Hepatocyte (in vitro differentiated cells): ENCODE results near the gene PTPRN. TPM values are rescaled to one million over a fixed set of nuclear protein-coding genes. Genes with fewer than 3 reads are reported as not detected.

Experiments
- DNase-seq: peaks from one replicate; pipeline ENCODE4 v3.0.0-alpha.2; 2016; ENCODE audit warnings: low spot score
- H2AFZ ChIP-seq: fragments of 200-600 bp; sonication (generic); 2 replicates; pipeline ENCODE4 v1.6.0; 2016; ENCODE audit warnings: antibody characterized with exemption, mild to moderate bottlenecking
- H3K27ac ChIP-seq: fragments of 200-600 bp; sonication (generic); 2 replicates; pipeline ENCODE4 v1.5.1; 2016; ENCODE audit warnings: mild to moderate bottlenecking
- H3K27me3 ChIP-seq: fragments of 200-600 bp; sonication (generic); 2 replicates; pipeline ENCODE4 v1.6.1; 2016
- H3K36me3 ChIP-seq: fragments of 200-600 bp; sonication (generic); replicated peaks from 2 replicates; pipeline ENCODE4 v1.5.1; 2016; ENCODE audit warnings: low read depth; ENCODE audit not compliant: insufficient read depth
- H3K4me1 ChIP-seq: fragments of 200-600 bp; sonication (generic); 2 replicates; pipeline ENCODE4 v1.5.1; 2016; ENCODE audit warnings: mild to moderate bottlenecking, moderate library complexity; ENCODE audit not compliant: insufficient read depth
- H3K4me2 ChIP-seq: fragments of 200-600 bp; sonication (generic); 2 replicates; pipeline ENCODE4 v1.6.0; 2016
- H3K4me3 ChIP-seq: fragments of 200-600 bp; sonication (generic); 2 replicates; pipeline ENCODE4 v1.5.1; 2016; ENCODE audit warnings: mild to moderate bottlenecking
- H3K79me2 ChIP-seq: fragments of 200-600 bp; sonication (generic); 2 replicates; pipeline ENCODE4 v1.6.0; 2017; ENCODE audit warnings: mild to moderate bottlenecking
- H3K9me2 ChIP-seq: fragments of 200-600 bp; sonication (generic); replicated peaks from 2 replicates; pipeline ENCODE4 v1.6.0; 2017; ENCODE audit warnings: mild to moderate bottlenecking; ENCODE audit not compliant: insufficient read depth
- H3K9me3 ChIP-seq: fragments of 200-600 bp; sonication (generic); 2 replicates; pipeline ENCODE4 v1.5.1; 2016; ENCODE audit warnings: low read depth, mild to moderate bottlenecking
- H4K20me1 ChIP-seq: fragments of 200-600 bp; sonication (generic); 2 replicates; pipeline ENCODE4 v1.6.0; 2016; ENCODE audit warnings: mild to moderate bottlenecking; ENCODE audit not compliant: insufficient read depth, poor library complexity, severe bottlenecking
- EZH2 ChIP-seq: fragments of 200-600 bp; sonication (generic); IDR thresholded peaks from 2 replicates; pipeline ENCODE4 v1.6.1; 2016; ENCODE audit warnings: antibody characterized with exemption, mild to moderate bottlenecking, borderline replicate concordance
- EZH2phosphoT487 ChIP-seq: fragments of 200-600 bp; sonication (generic); IDR thresholded peaks from one replicate; pipeline ENCODE4 v1.6.1; 2018; ENCODE audit warnings: antibody characterized with exemption, mild to moderate bottlenecking, low read depth, moderate library complexity; ENCODE audit not compliant: unreplicated experiment, severe bottlenecking
- WGBS: methylation state at CpG from one replicate; pipeline ENCODE4 v1.1.6; 2016; ENCODE audit warnings: low lambda C conversion rate; ENCODE audit errors: missing lambda C conversion rate; 5-methylcytosine and 5-hydroxymethylcytosine counted together
- polyA plus RNA-seq: library from polyadenylated mRNA; unstranded; fragments of >200 nt; fragmentation: Nextera tagmentation; extraction: Ambion mirVana; gene quantifications from 2 replicates; pipeline ENCODE4 v1.2.1, GENCODE V29; 2016
- total RNA-seq: library from RNA; depleted of rRNA; stranded (reverse); fragments of >200 nt; gene quantifications from 2 replicates; pipeline ENCODE4 v1.2.3, GENCODE V29; 2014
- TF ChIP-seq, protein P1 (sequence below): fragments of 200-600 bp; sonication (generic); IDR thresholded peaks from 2 replicates; pipeline ENCODE4 v1.5.1; 2016; ENCODE audit warnings: antibody characterized with exemption, mild to moderate bottlenecking; ENCODE audit not compliant: poor library complexity

The PTPRN gene
- total and polyA plus RNA-seq, 2 experiments from 2014 or later = 4.6 to 9.8 TPM

GRCh38 chr2:219291394-219291793 is 17.8 kb downstream of the PTPRN start:
- no peaks in the 10 kb centered on the region for H3K4me1 ChIP-seq
- no peak overlapping the region for H3K4me2 ChIP-seq
- 83% methylated on average over 7 of the region's 7 CpGs for WGBS
- TF ChIP-seq EZH2phosphoT487 (no peak), EZH2 (no peak)
- TF ChIP-seq, protein P1, sequence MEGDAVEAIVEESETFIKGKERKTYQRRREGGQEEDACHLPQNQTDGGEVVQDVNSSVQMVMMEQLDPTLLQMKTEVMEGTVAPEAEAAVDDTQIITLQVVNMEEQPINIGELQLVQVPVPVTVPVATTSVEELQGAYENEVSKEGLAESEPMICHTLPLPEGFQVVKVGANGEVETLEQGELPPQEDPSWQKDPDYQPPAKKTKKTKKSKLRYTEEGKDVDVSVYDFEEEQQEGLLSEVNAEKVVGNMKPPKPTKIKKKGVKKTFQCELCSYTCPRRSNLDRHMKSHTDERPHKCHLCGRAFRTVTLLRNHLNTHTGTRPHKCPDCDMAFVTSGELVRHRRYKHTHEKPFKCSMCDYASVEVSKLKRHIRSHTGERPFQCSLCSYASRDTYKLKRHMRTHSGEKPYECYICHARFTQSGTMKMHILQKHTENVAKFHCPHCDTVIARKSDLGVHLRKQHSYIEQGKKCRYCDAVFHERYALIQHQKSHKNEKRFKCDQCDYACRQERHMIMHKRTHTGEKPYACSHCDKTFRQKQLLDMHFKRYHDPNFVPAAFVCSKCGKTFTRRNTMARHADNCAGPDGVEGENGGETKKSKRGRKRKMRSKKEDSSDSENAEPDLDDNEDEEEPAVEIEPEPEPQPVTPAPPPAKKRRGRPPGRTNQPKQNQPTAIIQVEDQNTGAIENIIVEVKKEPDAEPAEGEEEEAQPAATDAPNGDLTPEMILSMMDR = no peak
- no peaks in the 10 kb centered on the region for H3K27me3 ChIP-seq
- H2AFZ ChIP-seq = no peak overlapping the region
- no peak overlapping the region for H3K27ac ChIP-seq
- DNase-seq = no peak
- H3K79me2 ChIP-seq = no peaks in the 10 kb centered on the region
- H3K4me3 ChIP-seq = no peak overlapping the region
- no peaks in the 10 kb centered on the region for H3K36me3 ChIP-seq
- H3K9me2 ChIP-seq = no peaks in the 10 kb centered on the region
- H4K20me1 ChIP-seq = no peaks in the 10 kb centered on the region
- no peaks in the 10 kb centered on the region for H3K9me3 ChIP-seq

GRCh38 chr2:219290381-219291171 is 18.6 kb downstream of the PTPRN start:
- Histone ChIP-seq H3K27me3 (no peaks in the 10 kb centered on the region), H3K27ac (no peak overlapping the region), H3K36me3 (no peaks in the 10 kb centered on the region), H3K4me1 (no peaks in the 10 kb centered on the region), H4K20me1 (no peaks in the 10 kb centered on the region), H3K79me2 (no peaks in the 10 kb centered on the region), H3K9me3 (no peaks in the 10 kb centered on the region), H2AFZ (no peak overlapping the region), H3K4me2 (no peak overlapping the region), H3K4me3 (no peak overlapping the region), H3K9me2 (no peaks in the 10 kb centered on the region)
- 85% methylated on average over 16 of the region's 16 CpGs for WGBS
- no peak for DNase-seq
- TF ChIP-seq, protein P1 = no peak
- no peak for TF ChIP-seq EZH2
- no peak for TF ChIP-seq EZH2phosphoT487

- Histone ChIP-seq H4K20me1 (no peaks in the 10 kb centered on the region), H3K4me1 (no peaks in the 10 kb centered on the region), H3K27me3 (no peaks in the 10 kb centered on the region), H3K79me2 (no peaks in the 10 kb centered on the region), H3K36me3 (no peaks in the 10 kb centered on the region), H2AFZ (no peak overlapping the region), H3K27ac (peak overlapping the region; percentile 29), H3K9me2 (no peaks in the 10 kb centered on the region), H3K4me3 (no peak overlapping the region), H3K9me3 (no peaks in the 10 kb centered on the region), H3K4me2 (no peak overlapping the region)
- TF ChIP-seq EZH2 (no peak), EZH2phosphoT487 (no peak)
- TF ChIP-seq, protein P1 = no peak
- WGBS = 76% methylated on average over 16 of the region's 16 CpGs
- DNase-seq = peak; percentile 72
These were observed 19.5 kb downstream of the PTPRN start for GRCh38 chr2:219289537-219290361.
